Caco-2 (cell line): ENCODE results near the gene GATA3. TPM values are rescaled to one million over a fixed set of nuclear protein-coding genes. Genes with fewer than 3 reads are reported as not detected.
A peak's percentile ranks its signal among the peaks of the same experiment; 100 is the strongest.

ENCODE experiments used
- BruUV-seq: library from RNA; stranded (reverse); fragments of 400-500 nt; replicated peaks from 2 replicates; lab custom pipeline; 2021; lab: Mats Ljungman, UMichigan
- CTCF ChIA-PET: fragments of 300-600 bp; sonication (Branson Sonifier 250); formaldehyde crosslinking; loops from one replicate; lab custom pipeline; 2022; ENCODE audit warnings: antibody characterized with exemption; lab: Charles Lee
- POLR2A ChIA-PET: fragments of 300-600 bp; sonication (Branson Sonifier 250); formaldehyde crosslinking; loops from one replicate; lab custom pipeline; 2022; ENCODE audit warnings: antibody characterized with exemption; lab: Charles Lee
- DNase-seq, 2 experiments: peaks; one replicate each; pipeline versions ENCODE4 v3.0.0 to v3.0.0-alpha.2; 2020 to 2022
- H3K27me3 ChIP-seq: replicated peaks from 2 replicates; pipeline ENCODE4 v1.6.0; 2011; ENCODE audit warnings: low read length; ENCODE audit not compliant: control insufficient read depth, insufficient read depth
- H3K36me3 ChIP-seq: 2 replicates; pipeline ENCODE4 v1.5.1; 2011; ENCODE audit warnings: low read length; ENCODE audit not compliant: control insufficient read depth, insufficient read depth
- H3K4me1 ChIP-seq: fragments of 250-450 bp; sonication (Bioruptor Pico); 2 replicates; pipeline ENCODE4 v1.5.1; 2020; ENCODE audit warnings: mild to moderate bottlenecking
- H3K4me3 ChIP-seq: 2 replicates; pipeline ENCODE4 v1.5.1; 2011; ENCODE audit warnings: low read depth, mild to moderate bottlenecking, control low read depth, low read length
- H3K9me3 ChIP-seq: fragments of 250-450 bp; sonication (Bioruptor Pico); 2 replicates; pipeline ENCODE4 v1.5.1; 2020; ENCODE audit warnings: mild to moderate bottlenecking, moderate library complexity
- H3K27ac Mint-ChIP-seq: one replicate; pipeline ENCODE4 v1.8.0; 2022; ENCODE audit warnings: mixed read lengths; ENCODE audit not compliant: unreplicated experiment
- H3K27me3 Mint-ChIP-seq: one replicate; pipeline ENCODE4 v1.8.0; 2022; ENCODE audit warnings: mixed read lengths; ENCODE audit not compliant: insufficient read depth, unreplicated experiment
- H3K36me3 Mint-ChIP-seq: one replicate; pipeline ENCODE4 v1.8.0; 2022; ENCODE audit warnings: mild to moderate bottlenecking, mixed read lengths; ENCODE audit not compliant: insufficient read depth, unreplicated experiment
- H3K4me1 Mint-ChIP-seq: one replicate; pipeline ENCODE4 v1.8.0; 2022; ENCODE audit warnings: low read depth, mixed read lengths; ENCODE audit not compliant: unreplicated experiment
- H3K4me3 Mint-ChIP-seq: one replicate; pipeline ENCODE4 v1.8.0; 2022; ENCODE audit warnings: mild to moderate bottlenecking, moderate library complexity, mixed read lengths; ENCODE audit not compliant: unreplicated experiment
- H3K9me3 Mint-ChIP-seq: one replicate; pipeline ENCODE4 v1.8.0; 2022; ENCODE audit warnings: mixed read lengths; ENCODE audit not compliant: unreplicated experiment
- intact Hi-C: fragments of 100-400 bp; cut with micrococcal nuclease; formaldehyde crosslinking; loops from one replicate; pipeline ENCODE4 v1.10.0; 2022; ENCODE audit not compliant: unreplicated experiment
- total RNA-seq: library from RNA; stranded (reverse); gene quantifications from 2 replicates; pipeline ENCODE4 v1.2.3, GENCODE V29; 2022
- TF ChIP-seq, protein P1 (sequence below), 2 experiments: fragments of 200-600 bp in 1 of 2; IDR thresholded peaks; 1 replicate in 1 of 2; 2 replicates in 1 of 2; pipeline versions ENCODE4 v1.5.1 to v1.8.0; 2011 to 2022; ENCODE audit warnings: antibody characterized with exemption in 1 of 2, control low read depth in 1 of 2, inconsistent platforms in 1 of 2, low read depth in 1 of 2, low read length in 1 of 2, mild to moderate bottlenecking in 1 of 2, moderate library complexity in 1 of 2; ENCODE audit not compliant: insufficient read depth in 1 of 2, severe bottlenecking in 1 of 2, unreplicated experiment in 1 of 2

Gene GATA3
- total RNA-seq, 1 experiment from 2014 or later, result 27.7 TPM

GRCh38 chr10:8073691-8074416, 19.4 kb downstream of the GATA3 start:
- Histone ChIP-seq H3K4me3 (no peak overlapping the region), H3K9me3 (no peaks in the 10 kb centered on the region), H3K4me1 (peaks cover 42% of the 10 kb centered on the region), H3K36me3 (peaks cover 11% of the 10 kb centered on the region), H3K27me3 (no peaks in the 10 kb centered on the region)
- TF ChIP-seq, protein P1, sequence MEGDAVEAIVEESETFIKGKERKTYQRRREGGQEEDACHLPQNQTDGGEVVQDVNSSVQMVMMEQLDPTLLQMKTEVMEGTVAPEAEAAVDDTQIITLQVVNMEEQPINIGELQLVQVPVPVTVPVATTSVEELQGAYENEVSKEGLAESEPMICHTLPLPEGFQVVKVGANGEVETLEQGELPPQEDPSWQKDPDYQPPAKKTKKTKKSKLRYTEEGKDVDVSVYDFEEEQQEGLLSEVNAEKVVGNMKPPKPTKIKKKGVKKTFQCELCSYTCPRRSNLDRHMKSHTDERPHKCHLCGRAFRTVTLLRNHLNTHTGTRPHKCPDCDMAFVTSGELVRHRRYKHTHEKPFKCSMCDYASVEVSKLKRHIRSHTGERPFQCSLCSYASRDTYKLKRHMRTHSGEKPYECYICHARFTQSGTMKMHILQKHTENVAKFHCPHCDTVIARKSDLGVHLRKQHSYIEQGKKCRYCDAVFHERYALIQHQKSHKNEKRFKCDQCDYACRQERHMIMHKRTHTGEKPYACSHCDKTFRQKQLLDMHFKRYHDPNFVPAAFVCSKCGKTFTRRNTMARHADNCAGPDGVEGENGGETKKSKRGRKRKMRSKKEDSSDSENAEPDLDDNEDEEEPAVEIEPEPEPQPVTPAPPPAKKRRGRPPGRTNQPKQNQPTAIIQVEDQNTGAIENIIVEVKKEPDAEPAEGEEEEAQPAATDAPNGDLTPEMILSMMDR (IDR thresholded peaks at IDR 0.05; ENCODE audit: insufficient read depth in 1 of 2, low read depth in 1 of 2, low read length in 1 of 2, severe bottlenecking in 1 of 2, unreplicated experiment in 1 of 2), result no peak
- H3K27ac Mint-ChIP-seq, result peak overlapping the region; percentile 90
- BruUV-seq, result no TSS peak
- ChIA-PET CTCF (no interaction called here), POLR2A (interaction anchor here (0.5 kb wide), 1 partner anchor 217 kb away, joined by 7 read pairs; no protein-coding TSS in a partner anchor)
- no peaks in the 10 kb centered on the region for H3K27me3 Mint-ChIP-seq
- peaks cover 79% of the 10 kb centered on the region for H3K36me3 Mint-ChIP-seq
- no peak for DNase-seq
- no peak overlapping the region for H3K4me3 Mint-ChIP-seq
- no peaks in the 10 kb centered on the region for H3K9me3 Mint-ChIP-seq
- intact Hi-C loops, result no loop called here
- peaks cover 48% of the 10 kb centered on the region for H3K4me1 Mint-ChIP-seq

DNA sequence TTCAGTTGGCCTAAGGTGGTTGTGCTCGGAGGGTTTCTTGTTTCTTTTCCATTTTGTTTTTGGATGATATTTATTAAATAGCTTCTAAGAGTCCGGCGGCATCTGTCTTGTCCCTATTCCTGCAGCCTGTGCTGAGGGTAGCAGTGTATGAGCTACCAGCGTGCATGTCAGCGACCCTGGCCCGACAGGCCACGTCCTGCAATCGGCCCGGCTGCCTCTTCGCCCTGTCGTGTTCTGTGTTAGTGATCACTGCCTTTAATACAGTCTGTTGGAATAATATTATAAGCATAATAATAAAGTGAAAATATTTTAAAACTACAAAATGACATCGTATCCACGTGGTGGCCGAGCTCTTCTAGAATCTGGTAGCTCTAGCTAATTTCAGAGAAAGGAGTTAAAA, 20.4 kb downstream of the GATA3 start:
- no peaks in the 10 kb centered on the region for H3K27me3 Mint-ChIP-seq
- CTCF ChIA-PET, result interaction anchor here (1.1 kb wide), 1 partner anchor 12 kb away, joined by 3 read pairs; no protein-coding TSS in a partner anchor
- peaks cover 8% of the 10 kb centered on the region for H3K36me3 ChIP-seq

More for the DNA sequence above, 20.4 kb downstream of the GATA3 start:
- Mint-ChIP-seq H3K27ac (peak overlapping the region; percentile 90), H3K4me1 (peaks cover 57% of the 10 kb centered on the region), H3K36me3 (peaks cover 69% of the 10 kb centered on the region), H3K9me3 (no peaks in the 10 kb centered on the region), H3K4me3 (no peak overlapping the region)
- H3K27me3 ChIP-seq, result no peaks in the 10 kb centered on the region
- H3K4me3 ChIP-seq, result no peak overlapping the region
- intact Hi-C loops, result loop anchor here (1.0 kb wide), 1 partner anchor 291 kb away; no protein-coding TSS in a partner anchor
- no peak for DNase-seq
- POLR2A ChIA-PET, result interaction anchor here (0.7 kb wide), 1 partner anchor 10 kb away, joined by 3 read pairs; no protein-coding TSS in a partner anchor
- no TSS peak for BruUV-seq
- no peaks in the 10 kb centered on the region for H3K9me3 ChIP-seq
- H3K4me1 ChIP-seq, result peaks cover 49% of the 10 kb centered on the region
- TF ChIP-seq, protein P1 (IDR thresholded peaks at IDR 0.05; ENCODE audit: insufficient read depth in 1 of 2, low read depth in 1 of 2, low read length in 1 of 2, severe bottlenecking in 1 of 2, unreplicated experiment in 1 of 2), result no peak
